GM18520 (cell line): ENCODE data around the gene TAF10.
A peak's percentile ranks its signal among the peaks of the same experiment; 100 is the strongest.

ENCODE experiments used
- ATAC-seq: cut with Tn5 transposase; IDR thresholded peaks from one replicate; pipeline ENCODE4 v1.9.1; 2021; ENCODE audit not compliant: unreplicated experiment

The TAF10 gene

GRCh38 chr11:6609502-6610015, 2.5 kb downstream of the TAF10 start:
- ATAC-seq: no peak

DNA sequence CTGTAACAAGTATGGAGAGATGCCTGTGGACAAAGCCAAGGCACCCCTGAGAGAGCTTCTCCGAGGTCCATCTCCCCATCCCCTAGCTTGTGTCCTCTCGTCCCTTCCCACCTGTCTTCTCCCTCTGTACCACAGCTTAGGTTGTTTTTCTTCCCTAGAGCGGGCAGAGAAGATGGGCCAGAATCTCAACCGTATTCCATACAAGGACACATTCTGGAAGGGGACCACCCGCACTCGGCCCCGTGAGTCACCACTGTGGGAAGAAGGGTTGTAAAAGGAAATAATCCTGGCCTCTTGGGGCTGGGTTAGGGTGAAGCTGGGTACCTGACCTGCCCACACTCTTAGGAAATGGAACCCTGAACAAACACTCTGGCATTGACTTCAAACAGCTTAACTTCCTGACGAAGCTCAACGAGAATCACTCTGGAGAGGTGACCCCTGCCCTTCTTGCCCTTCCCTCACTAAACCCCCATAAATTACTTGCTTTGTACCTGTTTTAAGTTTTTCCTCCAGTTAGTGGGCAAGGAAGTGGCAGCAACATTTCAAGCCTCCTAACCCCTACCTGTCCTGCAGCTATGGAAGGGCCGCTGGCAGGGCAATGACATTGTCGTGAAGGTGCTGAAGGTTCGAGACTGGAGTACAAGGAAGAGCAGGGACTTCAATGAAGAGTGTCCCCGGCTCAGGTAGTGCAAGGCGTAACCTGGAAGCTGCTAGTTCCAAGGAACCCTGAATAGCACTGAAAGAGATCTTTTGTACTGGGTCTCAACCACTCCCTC, 3.1 kb downstream of the TAF10 start:
- ATAC-seq: no peak

- ATAC-seq: no peak
Observed at GRCh38 chr11:6608011-6608410, 4.0 kb downstream of the TAF10 start.

- ATAC-seq: no peak
Observed at GRCh38 chr11:6607190-6607795, 4.7 kb downstream of the TAF10 start.

GRCh38 chr11:6606471-6607189, 5.4 kb downstream of the TAF10 start:
- peak; percentile 26 for ATAC-seq

DNA sequence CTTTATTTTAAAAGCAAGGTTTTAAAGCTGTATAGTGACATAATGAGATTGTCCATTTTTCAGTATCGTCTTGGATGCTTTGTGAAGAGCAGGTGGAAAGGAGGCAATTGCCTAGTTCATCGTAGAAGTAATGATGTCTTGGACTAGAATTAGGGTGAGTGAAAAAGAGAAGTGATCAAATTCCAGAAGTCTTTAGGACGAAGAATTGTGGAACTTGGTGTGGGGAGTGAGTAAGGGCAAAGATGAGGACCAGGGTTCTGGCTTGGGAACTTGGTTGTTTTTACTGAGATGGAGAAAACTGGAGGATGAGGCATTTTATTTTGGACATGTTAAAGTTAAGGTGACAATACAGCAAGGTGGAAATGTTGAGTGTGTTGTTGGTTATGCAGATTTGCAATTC, 7.2 kb downstream of the TAF10 start:
- ATAC-seq: no peak

DNA sequence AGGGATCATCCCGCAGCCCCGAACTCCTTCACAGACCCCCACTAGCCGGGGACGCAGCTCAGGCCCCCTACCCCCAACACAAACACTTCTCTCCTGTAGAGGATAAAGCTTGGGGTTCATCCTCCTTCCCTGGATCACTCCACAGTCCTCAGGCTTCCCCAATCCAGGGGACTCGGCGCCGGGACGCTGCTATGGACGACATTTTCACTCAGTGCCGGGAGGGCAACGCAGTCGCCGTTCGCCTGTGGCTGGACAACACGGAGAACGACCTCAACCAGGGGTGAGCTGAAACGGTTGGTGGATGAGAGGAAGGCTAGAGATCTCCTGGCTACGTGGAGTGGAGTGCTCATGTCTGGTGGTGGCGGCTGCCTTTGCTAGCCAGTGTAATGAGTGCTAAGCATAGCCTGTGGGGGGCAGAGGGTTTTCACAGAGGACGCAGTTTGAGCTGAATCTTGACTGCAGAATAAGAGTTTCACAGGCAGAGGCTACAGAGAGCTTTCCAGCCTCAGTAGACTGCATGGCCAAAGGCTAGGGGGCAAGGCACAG, 7.9 kb downstream of the TAF10 start:
- ATAC-seq: peak; percentile 20

DNA sequence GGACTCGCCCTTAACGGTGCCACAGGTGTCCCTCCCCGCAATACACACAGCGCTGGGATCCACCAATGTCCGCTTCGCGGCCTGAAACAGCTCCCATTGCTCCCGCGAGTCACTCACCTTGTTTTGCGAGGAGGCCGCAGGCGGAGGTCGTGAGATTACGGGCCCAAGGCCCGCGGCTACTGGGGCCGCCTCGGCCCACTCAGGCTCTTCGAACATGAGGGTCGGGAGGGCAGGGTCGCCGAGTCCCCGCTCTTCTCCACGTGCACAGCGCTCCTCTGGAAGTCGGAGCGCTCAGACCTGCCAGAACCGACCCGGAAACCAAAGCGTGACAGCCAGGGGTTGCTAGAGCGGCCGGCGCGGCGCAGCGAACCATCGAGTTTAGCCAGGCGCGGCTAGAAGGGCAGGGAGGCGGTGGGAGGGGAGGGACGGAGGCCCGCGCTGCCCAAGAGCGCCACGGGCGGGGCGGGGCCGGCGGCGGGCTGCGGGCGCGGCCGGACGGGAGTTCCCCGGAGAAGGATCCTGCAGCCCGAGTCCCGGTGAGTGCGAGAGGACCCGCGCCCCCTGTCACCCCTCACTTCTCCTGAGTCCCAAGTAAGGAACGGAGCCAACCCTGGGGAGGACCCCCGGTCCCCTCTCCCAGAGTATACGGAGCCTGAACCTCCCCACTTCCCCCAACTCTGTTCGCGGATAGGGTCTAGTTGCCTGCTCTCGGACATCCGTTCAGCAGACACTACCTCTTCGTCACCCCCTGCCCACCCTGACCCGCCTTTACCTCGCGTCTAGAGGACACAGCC, 8.5 kb downstream of the TAF10 start, which contains the start of the genes ILK and RRP8:
Gene ILK, plus strand, starts transcription at position 488 of the 794 bp plus-strand sequence. CDS start 498 bp downstream, outside the sequence.
Gene RRP8, minus strand, starts transcription at position 330 of the 794 bp plus-strand sequence. Its CDS starts 114 bp downstream, at position 216.
- peak; percentile 62 for ATAC-seq

DNA sequence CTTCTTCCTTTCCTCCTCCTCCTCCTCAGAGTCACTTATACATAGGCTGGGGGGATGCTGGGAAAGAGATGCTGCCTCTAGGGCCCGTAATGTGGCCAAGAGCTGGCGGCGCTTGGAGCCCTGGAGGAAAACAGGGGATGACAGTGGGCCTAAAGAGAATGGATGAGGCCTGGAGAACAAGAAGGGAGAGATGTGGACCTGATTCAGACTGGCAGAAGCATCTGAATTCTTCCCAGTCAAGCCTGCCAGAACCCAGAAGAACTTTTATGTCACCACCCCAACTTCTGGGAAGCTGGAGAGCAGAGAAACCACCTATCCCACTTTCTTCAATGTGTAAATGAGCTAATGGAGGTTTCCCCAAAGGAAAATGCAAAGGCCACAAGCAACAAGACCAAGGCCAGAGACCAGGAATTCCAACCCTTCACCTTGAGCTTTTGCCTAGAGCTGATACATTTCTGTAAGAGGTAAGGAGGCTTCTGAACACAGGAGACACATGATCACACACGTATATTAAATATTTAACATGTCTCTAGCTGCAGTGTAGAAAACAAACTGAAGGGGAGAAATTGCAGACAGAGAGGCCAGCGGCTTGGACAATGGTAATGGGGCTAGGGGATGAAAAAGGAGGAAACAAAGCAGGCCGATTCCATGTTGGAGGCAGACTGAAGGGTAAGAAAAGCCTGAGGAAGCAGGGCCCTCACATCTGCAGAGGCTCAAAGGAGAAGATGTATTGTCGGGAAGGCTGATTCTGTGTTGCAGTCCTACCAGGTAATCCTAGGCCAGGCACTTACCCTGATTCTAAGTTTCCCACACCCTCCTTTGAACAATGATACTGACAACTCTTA, 9.7 kb downstream of the TAF10 start:
- no peak for ATAC-seq

- ATAC-seq: no peak
Observed at GRCh38 chr11:6601041-6601461, 11.0 kb downstream of the TAF10 start.

GRCh38 chr11:6599881-6600390, 12.1 kb downstream of the TAF10 start:
- no peak for ATAC-seq

GRCh38 chr11:6599449-6599848, 12.6 kb downstream of the TAF10 start:
- no peak for ATAC-seq

DNA sequence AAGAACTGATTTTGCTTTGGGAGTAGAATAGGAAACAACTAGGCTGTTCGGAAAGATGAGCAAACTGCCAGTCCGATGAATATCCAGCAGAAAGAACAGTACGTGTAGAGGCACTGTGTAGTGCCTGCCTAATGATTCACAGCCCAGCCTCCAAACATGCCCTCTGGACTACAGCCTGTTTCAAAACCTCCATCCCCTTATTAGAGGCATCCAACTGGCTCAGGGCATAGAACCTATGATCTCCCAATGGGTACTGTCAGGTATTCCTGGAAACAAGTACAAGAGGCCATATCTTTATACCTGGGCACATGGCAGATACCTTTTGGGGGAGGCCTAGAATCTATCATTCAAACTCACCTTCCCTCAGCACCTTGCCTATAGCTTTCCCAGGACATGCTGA, 13.5 kb downstream of the TAF10 start:
- no peak for ATAC-seq

DNA sequence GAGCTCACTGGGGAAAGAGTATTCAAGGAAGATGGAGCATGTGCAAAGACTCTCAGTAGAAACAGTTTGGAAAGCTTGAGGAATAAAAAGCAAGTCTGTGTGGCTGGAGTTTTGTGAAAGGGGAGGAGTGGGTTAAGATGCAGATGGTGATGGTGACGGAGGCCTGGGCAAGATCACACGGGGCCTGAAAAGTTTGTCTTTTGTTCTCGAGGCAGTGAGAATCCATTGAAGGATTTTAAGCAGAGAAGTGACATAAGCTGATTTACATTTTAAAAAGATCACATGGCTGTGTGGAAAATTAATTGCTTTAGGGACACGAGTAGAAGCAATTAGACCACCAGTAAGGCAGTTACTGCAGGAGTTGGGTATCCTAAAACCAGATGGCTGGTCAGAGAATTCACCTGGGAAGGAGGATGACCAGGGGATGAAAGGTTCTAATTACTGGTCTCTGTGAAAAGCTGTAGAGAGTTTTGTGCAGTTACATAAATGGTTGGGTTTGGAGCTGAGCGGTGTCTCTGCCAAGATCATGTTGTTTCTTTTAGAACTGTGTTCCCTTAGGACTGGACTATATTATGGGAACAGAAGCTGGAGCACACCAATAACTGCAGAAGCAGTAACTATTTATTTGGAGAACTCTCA, 15.7 kb downstream of the TAF10 start:
- ATAC-seq: no peak

DNA sequence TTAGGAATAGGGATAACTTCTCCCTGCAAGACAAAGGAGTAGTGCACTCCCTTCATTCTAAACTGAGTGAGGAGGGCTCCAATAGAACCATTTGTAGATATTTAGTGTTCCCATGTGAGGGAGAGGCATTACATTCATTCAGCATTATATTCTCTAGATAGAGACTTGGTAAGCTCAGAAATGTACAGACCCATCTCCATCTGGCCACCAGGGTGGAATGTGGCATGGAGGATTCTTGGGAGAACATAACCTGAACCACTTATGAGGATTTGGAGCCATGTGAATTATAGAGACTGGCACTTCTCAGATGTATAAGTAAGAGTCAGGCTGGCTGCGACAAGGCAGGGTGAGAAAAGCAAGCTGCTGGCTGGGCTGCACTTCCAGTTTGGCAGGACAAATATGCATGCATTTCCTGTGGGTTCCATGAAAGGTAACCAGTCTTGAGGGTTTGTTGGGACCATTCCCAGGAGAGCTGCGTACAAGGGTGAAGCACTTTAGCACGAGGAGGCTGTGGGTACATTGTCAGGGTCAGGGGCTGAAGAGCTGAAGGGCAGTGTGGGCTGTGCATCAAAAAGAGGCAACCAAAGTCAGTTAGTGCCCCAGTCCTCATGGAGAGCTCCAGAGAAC, 17.8 kb downstream of the TAF10 start:
- no peak for ATAC-seq

- ATAC-seq: no peak
Observed at GRCh38 chr11:6588018-6588417, 24.0 kb downstream of the TAF10 start.

- ATAC-seq: no peak
Observed at GRCh38 chr11:6587360-6587953, 24.6 kb downstream of the TAF10 start.
